Testis (tissue), 2 donors: ENCODE measurements around the gene CLCN7.

ENCODE experiments used
- CTCF ChIP-seq, 3 experiments: fragments of 450-650 bp in 2 of 3; fragments of 200-600 bp in 1 of 3; sonication (generic) in 1 of 3; IDR thresholded peaks; one replicate each; pipeline ENCODE4 v1.5.1; 2016 to 2019; ENCODE audit warnings: antibody characterized with exemption in 3 of 3, mild to moderate bottlenecking in 2 of 3, moderate library complexity in 1 of 3
- POLR2A ChIP-seq: fragments of 450-650 bp; IDR thresholded peaks from one replicate; pipeline ENCODE4 v1.6.1; 2017; ENCODE audit warnings: antibody characterized with exemption, mild to moderate bottlenecking, moderate library complexity

GRCh38 chr16:1474082-1474795 is 589 bp downstream of the CLCN7 start:
- TF ChIP-seq CTCF (IDR thresholded peaks at IDR 0.05) = no peak
- TF ChIP-seq POLR2A = no peak
